HL-60 (cell line): ENCODE measurements around the gene MYCBPAP.

Experiments
- POLR2AphosphoS5 ChIP-seq: IDR thresholded peaks from 2 replicates; pipeline ENCODE4 v1.6.1; 2012; ENCODE audit warnings: low read depth
- TF ChIP-seq, protein P1 (sequence below): IDR thresholded peaks from one replicate; pipeline ENCODE4 v1.5.1; 2011; ENCODE audit warnings: low read length, control low read depth, inconsistent platforms; ENCODE audit not compliant: insufficient read depth
- TF ChIP-seq, protein P2 (sequence below): IDR thresholded peaks from 2 replicates; pipeline ENCODE4 v1.6.1; 2012; ENCODE audit warnings: low read depth; ENCODE audit not compliant: insufficient replicate concordance

DNA sequence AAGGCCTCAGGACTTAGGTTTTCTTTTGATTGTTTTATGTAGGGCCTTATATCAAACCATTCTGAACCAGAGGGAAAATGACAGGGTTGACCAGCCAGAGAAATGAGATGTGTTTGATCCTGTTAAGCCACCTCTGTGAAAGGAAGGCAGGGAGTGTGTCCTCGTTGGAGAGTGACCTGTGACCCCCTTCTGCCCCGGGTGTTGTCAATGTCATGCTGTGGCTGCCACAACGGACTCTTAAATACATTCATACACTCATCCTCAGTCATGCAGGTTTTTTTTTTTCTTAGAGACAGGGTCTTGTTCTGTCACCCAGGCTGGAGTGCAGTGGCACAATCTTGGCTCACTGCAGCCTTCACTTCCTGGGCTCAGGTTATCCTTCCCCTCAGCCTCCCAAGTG is 6.1 kb downstream of the MYCBPAP start:
- TF ChIP-seq, protein P1, sequence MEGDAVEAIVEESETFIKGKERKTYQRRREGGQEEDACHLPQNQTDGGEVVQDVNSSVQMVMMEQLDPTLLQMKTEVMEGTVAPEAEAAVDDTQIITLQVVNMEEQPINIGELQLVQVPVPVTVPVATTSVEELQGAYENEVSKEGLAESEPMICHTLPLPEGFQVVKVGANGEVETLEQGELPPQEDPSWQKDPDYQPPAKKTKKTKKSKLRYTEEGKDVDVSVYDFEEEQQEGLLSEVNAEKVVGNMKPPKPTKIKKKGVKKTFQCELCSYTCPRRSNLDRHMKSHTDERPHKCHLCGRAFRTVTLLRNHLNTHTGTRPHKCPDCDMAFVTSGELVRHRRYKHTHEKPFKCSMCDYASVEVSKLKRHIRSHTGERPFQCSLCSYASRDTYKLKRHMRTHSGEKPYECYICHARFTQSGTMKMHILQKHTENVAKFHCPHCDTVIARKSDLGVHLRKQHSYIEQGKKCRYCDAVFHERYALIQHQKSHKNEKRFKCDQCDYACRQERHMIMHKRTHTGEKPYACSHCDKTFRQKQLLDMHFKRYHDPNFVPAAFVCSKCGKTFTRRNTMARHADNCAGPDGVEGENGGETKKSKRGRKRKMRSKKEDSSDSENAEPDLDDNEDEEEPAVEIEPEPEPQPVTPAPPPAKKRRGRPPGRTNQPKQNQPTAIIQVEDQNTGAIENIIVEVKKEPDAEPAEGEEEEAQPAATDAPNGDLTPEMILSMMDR = no peak
- TF ChIP-seq, protein P2, sequence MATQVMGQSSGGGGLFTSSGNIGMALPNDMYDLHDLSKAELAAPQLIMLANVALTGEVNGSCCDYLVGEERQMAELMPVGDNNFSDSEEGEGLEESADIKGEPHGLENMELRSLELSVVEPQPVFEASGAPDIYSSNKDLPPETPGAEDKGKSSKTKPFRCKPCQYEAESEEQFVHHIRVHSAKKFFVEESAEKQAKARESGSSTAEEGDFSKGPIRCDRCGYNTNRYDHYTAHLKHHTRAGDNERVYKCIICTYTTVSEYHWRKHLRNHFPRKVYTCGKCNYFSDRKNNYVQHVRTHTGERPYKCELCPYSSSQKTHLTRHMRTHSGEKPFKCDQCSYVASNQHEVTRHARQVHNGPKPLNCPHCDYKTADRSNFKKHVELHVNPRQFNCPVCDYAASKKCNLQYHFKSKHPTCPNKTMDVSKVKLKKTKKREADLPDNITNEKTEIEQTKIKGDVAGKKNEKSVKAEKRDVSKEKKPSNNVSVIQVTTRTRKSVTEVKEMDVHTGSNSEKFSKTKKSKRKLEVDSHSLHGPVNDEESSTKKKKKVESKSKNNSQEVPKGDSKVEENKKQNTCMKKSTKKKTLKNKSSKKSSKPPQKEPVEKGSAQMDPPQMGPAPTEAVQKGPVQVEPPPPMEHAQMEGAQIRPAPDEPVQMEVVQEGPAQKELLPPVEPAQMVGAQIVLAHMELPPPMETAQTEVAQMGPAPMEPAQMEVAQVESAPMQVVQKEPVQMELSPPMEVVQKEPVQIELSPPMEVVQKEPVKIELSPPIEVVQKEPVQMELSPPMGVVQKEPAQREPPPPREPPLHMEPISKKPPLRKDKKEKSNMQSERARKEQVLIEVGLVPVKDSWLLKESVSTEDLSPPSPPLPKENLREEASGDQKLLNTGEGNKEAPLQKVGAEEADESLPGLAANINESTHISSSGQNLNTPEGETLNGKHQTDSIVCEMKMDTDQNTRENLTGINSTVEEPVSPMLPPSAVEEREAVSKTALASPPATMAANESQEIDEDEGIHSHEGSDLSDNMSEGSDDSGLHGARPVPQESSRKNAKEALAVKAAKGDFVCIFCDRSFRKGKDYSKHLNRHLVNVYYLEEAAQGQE = no peak
- no peak for TF ChIP-seq POLR2AphosphoS5
